ENCODE data around the gene FGF14. TPM values are rescaled to one million over a fixed set of nuclear protein-coding genes. Genes with fewer than 3 reads are reported as not detected.

FGF14 gene
- total RNA-seq, 5 donors from 2014 or later (not counting 1 experiment from before 2014, with no cell fraction given): 0.03 TPM; not detected in 3

DNA sequence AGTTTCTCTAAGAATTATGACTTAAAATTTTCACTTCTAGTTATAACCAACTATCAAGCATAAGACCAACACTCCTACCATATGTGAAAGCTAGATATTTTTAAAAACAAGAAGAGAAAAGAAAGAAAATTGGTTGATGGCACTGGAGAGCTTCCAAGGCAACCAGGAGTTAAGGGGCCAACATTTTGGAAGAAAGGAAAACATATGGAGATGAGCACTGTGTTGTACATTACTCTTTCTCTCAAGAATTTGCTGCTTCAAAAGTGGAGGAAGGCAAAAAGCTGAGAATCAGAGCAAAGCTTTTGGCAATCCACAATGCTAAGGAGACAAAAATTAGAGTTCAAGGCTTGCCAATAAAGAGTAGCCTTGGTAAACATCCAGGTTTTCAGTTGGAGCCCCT is 503.2 kb downstream of the FGF14 start:
- Histone ChIP-seq H3K36me3 (ENCODE audit: control insufficient read depth in 2 of 2, extremely low read depth in 1 of 2, insufficient read depth in 1 of 2, low read length in 1 of 2) (no peaks in the 10 kb centered on the region), H3K27ac (ENCODE audit: low read length) (no peak overlapping the region), H3K4me3 (ENCODE audit: control insufficient read depth in 1 of 2, extremely low read depth in 1 of 2, low read length in 1 of 2) (no peak overlapping the region), H3K9me3 (no peaks in the 10 kb centered on the region), H3K27me3 (replicated peaks in 1 of 2; ENCODE audit: control insufficient read depth in 2 of 2, extremely low read depth in 1 of 2, insufficient read depth in 2 of 2, low read length in 1 of 2) (no peaks in the 10 kb centered on the region), H3K4me1 (ENCODE audit: control insufficient read depth in 1 of 2, extremely low read depth in 1 of 2, insufficient read depth in 2 of 2, low read length in 2 of 2) (no peaks in the 10 kb centered on the region)
- Mint-ChIP-seq H3K27me3 (no peaks in the 10 kb centered on the region), H3K4me1 (no peaks in the 10 kb centered on the region), H3K36me3 (no peaks in the 10 kb centered on the region), H3K9me3 (no peaks in the 10 kb centered on the region), H3K27ac (no peak overlapping the region), H3K4me3 (no peak overlapping the region)
- POLR2A ChIA-PET: no interaction called here
- DNase-seq (no peak), ATAC-seq (replicated peaks in 1 of 4) (no peak)
- CTCF ChIA-PET: no interaction called here

DNA sequence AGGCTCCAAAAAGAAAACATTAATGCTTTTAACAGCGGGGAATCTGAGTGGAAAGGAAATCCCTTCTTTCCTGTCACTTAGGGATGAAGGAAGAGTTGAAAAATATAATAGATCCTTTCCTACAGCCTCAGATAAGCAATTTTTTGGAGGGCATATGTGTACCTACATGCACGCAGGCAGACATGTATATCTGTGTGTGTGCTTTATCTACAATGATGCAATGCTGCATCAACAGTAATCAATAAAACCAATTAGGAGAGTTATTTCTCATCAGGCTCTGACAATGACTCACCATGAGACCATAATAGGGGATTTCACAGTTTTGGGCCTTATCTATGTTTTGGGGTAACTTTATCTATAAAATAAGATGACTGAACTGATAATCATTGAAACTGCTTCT is 505.3 kb downstream of the FGF14 start:
- H3K4me3 ChIP-seq (ENCODE audit: control insufficient read depth in 1 of 2, extremely low read depth in 1 of 2, low read length in 1 of 2): no peak overlapping the region
- ChIA-PET POLR2A (no interaction called here), CTCF (no interaction called here)
- H3K4me1 ChIP-seq (ENCODE audit: control insufficient read depth in 1 of 2, extremely low read depth in 1 of 2, insufficient read depth in 2 of 2, low read length in 2 of 2): no peaks in the 10 kb centered on the region
- ATAC-seq (replicated peaks in 1 of 4) (no peak), DNase-seq (no peak)
- Mint-ChIP-seq H3K9me3 (no peaks in the 10 kb centered on the region), H3K27ac (no peak overlapping the region), H3K36me3 (no peaks in the 10 kb centered on the region), H3K4me1 (no peaks in the 10 kb centered on the region), H3K27me3 (peaks cover 0 to 4% of the 10 kb centered on the region in 2 donors), H3K4me3 (no peak overlapping the region)
- no peak overlapping the region for H3K27ac ChIP-seq (ENCODE audit: low read length)
- no peaks in the 10 kb centered on the region for H3K36me3 ChIP-seq (ENCODE audit: control insufficient read depth in 2 of 2, extremely low read depth in 1 of 2, insufficient read depth in 1 of 2, low read length in 1 of 2)
- no CpG with 5 or more reads among the region's 2 CpGs for WGBS (ENCODE audit: insufficient coverage)
- no peaks in the 10 kb centered on the region for H3K9me3 ChIP-seq
- H3K27me3 ChIP-seq (replicated peaks in 1 of 2; ENCODE audit: control insufficient read depth in 2 of 2, extremely low read depth in 1 of 2, insufficient read depth in 2 of 2, low read length in 1 of 2): no peaks in the 10 kb centered on the region

DNA sequence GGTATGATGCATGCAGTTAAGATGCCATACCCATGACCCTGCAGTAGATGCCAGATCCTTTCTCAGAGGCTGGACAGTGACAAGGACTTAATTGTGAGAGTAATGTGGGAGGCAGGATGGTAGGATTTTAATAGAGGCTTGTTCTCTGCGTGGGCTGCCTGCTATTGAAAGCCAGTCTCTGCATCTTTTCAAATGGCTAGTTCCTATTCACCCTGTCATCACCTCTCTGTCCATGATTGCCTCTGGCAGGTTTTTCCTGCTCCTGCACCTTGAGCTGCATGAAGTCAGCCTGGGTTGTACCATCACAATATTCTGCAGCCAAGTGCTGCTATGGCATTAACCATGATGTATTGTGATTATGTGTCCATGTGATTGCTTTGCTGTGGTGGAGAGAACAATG is 508.8 kb downstream of the FGF14 start:
- Histone ChIP-seq H3K4me3 (ENCODE audit: control insufficient read depth in 1 of 2, extremely low read depth in 1 of 2, low read length in 1 of 2) (no peak overlapping the region), H3K36me3 (ENCODE audit: control insufficient read depth in 2 of 2, extremely low read depth in 1 of 2, insufficient read depth in 1 of 2, low read length in 1 of 2) (no peaks in the 10 kb centered on the region), H3K4me1 (ENCODE audit: control insufficient read depth in 1 of 2, extremely low read depth in 1 of 2, insufficient read depth in 2 of 2, low read length in 2 of 2) (no peaks in the 10 kb centered on the region), H3K27me3 (replicated peaks in 1 of 2; ENCODE audit: control insufficient read depth in 2 of 2, extremely low read depth in 1 of 2, insufficient read depth in 2 of 2, low read length in 1 of 2) (no peaks in the 10 kb centered on the region), H3K9me3 (no peaks in the 10 kb centered on the region), H3K27ac (ENCODE audit: low read length) (no peak overlapping the region)
- Mint-ChIP-seq H3K4me3 (no peak overlapping the region), H3K36me3 (no peaks in the 10 kb centered on the region), H3K27ac (no peak overlapping the region), H3K9me3 (no peaks in the 10 kb centered on the region), H3K4me1 (no peaks in the 10 kb centered on the region), H3K27me3 (peaks cover 0 to 8% of the 10 kb centered on the region in 2 donors)
- CTCF ChIA-PET: no interaction called here
- 17% methylated on average over 1 of the region's 1 CpG for WGBS (ENCODE audit: insufficient coverage)
- POLR2A ChIA-PET: no interaction called here
- DNase-seq: no peak
- no peak for ATAC-seq (replicated peaks in 1 of 4)

DNA sequence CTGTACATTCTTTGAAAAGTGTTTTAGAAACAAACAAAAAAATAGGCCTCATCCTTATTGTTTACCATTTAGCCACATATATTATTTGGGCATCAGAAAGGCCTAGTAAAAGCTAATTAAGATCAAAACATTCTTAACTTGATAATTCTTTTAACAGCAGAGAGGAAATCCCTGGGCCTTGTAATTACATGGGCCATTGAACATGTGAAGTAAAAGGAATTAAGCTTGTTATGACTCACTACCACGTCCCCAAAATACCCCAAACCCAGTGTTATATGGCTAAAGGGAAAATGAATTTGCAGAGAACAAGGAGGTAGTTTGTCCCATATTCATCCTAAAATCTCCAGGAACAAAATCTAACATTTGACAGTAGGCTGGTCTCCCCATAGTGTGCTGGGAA is 509.6 kb downstream of the FGF14 start:
- Mint-ChIP-seq H3K27ac (no peak overlapping the region), H3K27me3 (peaks cover 0 to 11% of the 10 kb centered on the region in 2 donors), H3K9me3 (no peaks in the 10 kb centered on the region), H3K36me3 (no peaks in the 10 kb centered on the region), H3K4me3 (no peak overlapping the region), H3K4me1 (no peaks in the 10 kb centered on the region)
- no peak overlapping the region for H3K4me3 ChIP-seq (ENCODE audit: control insufficient read depth in 1 of 2, extremely low read depth in 1 of 2, low read length in 1 of 2)
- no peaks in the 10 kb centered on the region for H3K36me3 ChIP-seq (ENCODE audit: control insufficient read depth in 2 of 2, extremely low read depth in 1 of 2, insufficient read depth in 1 of 2, low read length in 1 of 2)
- ChIA-PET CTCF (interaction anchor here in 1 of 2 donors (1.0 kb wide), 1 partner anchor 11 kb away, joined by 3 read pairs; no protein-coding TSS in a partner anchor), POLR2A (no interaction called here)
- no peaks in the 10 kb centered on the region for H3K4me1 ChIP-seq (ENCODE audit: control insufficient read depth in 1 of 2, extremely low read depth in 1 of 2, insufficient read depth in 2 of 2, low read length in 2 of 2)
- WGBS (ENCODE audit: insufficient coverage): no CpG with 5 or more reads among the region's 1 CpG
- ATAC-seq (replicated peaks in 1 of 4) (no peak), DNase-seq (no peak)
- no peak overlapping the region for H3K27ac ChIP-seq (ENCODE audit: low read length)
- no peaks in the 10 kb centered on the region for H3K27me3 ChIP-seq (replicated peaks in 1 of 2; ENCODE audit: control insufficient read depth in 2 of 2, extremely low read depth in 1 of 2, insufficient read depth in 2 of 2, low read length in 1 of 2)
- no peaks in the 10 kb centered on the region for H3K9me3 ChIP-seq

DNA sequence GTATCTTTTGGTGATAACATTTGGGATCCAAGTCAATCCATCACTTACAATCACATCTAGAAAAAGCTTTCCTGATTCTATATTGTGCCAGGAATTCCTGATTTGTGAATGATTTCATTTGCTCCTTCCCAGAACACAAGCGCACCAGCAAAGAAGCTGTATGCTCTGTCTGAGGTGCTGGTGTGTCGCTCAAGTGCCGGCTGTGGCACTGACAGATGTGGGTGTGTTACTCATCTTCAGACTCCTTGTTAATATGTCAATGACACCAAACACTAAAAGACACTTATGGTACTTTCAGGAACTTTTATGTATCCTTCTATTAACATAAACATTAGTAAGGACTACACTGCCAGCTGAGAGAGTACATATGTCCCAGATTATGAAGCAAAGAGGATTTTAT is 520.3 kb downstream of the FGF14 start:
- Mint-ChIP-seq H3K27ac (no peak overlapping the region), H3K36me3 (no peaks in the 10 kb centered on the region), H3K27me3 (peaks cover 3 to 9% of the 10 kb centered on the region in 2 donors), H3K4me3 (no peak overlapping the region), H3K9me3 (no peaks in the 10 kb centered on the region), H3K4me1 (no peaks in the 10 kb centered on the region)
- no peaks in the 10 kb centered on the region for H3K27me3 ChIP-seq (replicated peaks in 1 of 2; ENCODE audit: control insufficient read depth in 2 of 2, extremely low read depth in 1 of 2, insufficient read depth in 2 of 2, low read length in 1 of 2)
- no peak for DNase-seq
- no peak for ATAC-seq (replicated peaks in 1 of 4)
- WGBS (ENCODE audit: insufficient coverage): no CpG with 5 or more reads among the region's 3 CpGs
- no peak overlapping the region for H3K4me3 ChIP-seq (ENCODE audit: control insufficient read depth in 1 of 2, extremely low read depth in 1 of 2, low read length in 1 of 2)
- H3K36me3 ChIP-seq (ENCODE audit: control insufficient read depth in 2 of 2, extremely low read depth in 1 of 2, insufficient read depth in 1 of 2, low read length in 1 of 2): no peaks in the 10 kb centered on the region
- no peak overlapping the region for H3K27ac ChIP-seq (ENCODE audit: low read length)
- no peaks in the 10 kb centered on the region for H3K9me3 ChIP-seq
- H3K4me1 ChIP-seq (ENCODE audit: control insufficient read depth in 1 of 2, extremely low read depth in 1 of 2, insufficient read depth in 2 of 2, low read length in 2 of 2): no peaks in the 10 kb centered on the region
- ChIA-PET POLR2A (no interaction called here), CTCF (interaction anchor here in 1 of 2 donors (0.7 kb wide), 1 partner anchor 11 kb away, joined by 3 read pairs; no protein-coding TSS in a partner anchor)

DNA sequence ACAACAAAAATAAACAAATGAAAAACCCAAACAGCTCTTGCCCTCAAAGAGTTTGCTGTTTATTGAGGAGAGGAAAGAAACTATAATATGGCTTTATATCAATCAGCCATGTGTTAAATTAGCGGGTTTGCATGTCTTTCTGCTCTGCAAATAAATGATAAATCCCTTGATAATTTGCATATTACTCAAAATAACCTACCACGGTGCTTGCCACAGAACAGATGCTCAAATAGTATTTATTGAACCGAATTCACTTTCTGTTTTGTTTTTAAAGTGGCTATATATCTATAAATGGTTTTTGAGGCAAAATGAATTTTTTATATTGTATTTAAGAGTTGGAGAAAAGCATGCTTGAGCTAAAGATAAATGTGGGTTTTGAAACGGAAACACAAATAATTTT is 521.3 kb downstream of the FGF14 start:
- H3K27ac Mint-ChIP-seq: no peak overlapping the region
- POLR2A ChIA-PET: no interaction called here
- H3K4me3 Mint-ChIP-seq: no peak overlapping the region
- CTCF ChIA-PET: no interaction called here
- no CpG with 5 or more reads among the region's 4 CpGs for WGBS (ENCODE audit: insufficient coverage)
- no peaks in the 10 kb centered on the region for H3K27me3 ChIP-seq (replicated peaks in 1 of 2; ENCODE audit: control insufficient read depth in 2 of 2, extremely low read depth in 1 of 2, insufficient read depth in 2 of 2, low read length in 1 of 2)
- ATAC-seq (replicated peaks in 1 of 4): no peak
- peaks cover 3 to 5% of the 10 kb centered on the region in 2 donors for H3K27me3 Mint-ChIP-seq
- H3K4me1 ChIP-seq (ENCODE audit: control insufficient read depth in 1 of 2, extremely low read depth in 1 of 2, insufficient read depth in 2 of 2, low read length in 2 of 2): no peaks in the 10 kb centered on the region
- no peaks in the 10 kb centered on the region for H3K36me3 Mint-ChIP-seq
- H3K27ac ChIP-seq (ENCODE audit: low read length): no peak overlapping the region
- H3K4me3 ChIP-seq (ENCODE audit: control insufficient read depth in 1 of 2, extremely low read depth in 1 of 2, low read length in 1 of 2): no peak overlapping the region
- DNase-seq: no peak
- no peaks in the 10 kb centered on the region for H3K9me3 Mint-ChIP-seq
- H3K4me1 Mint-ChIP-seq: no peaks in the 10 kb centered on the region
- H3K9me3 ChIP-seq: no peaks in the 10 kb centered on the region
- H3K36me3 ChIP-seq (ENCODE audit: control insufficient read depth in 2 of 2, extremely low read depth in 1 of 2, insufficient read depth in 1 of 2, low read length in 1 of 2): no peaks in the 10 kb centered on the region

DNA sequence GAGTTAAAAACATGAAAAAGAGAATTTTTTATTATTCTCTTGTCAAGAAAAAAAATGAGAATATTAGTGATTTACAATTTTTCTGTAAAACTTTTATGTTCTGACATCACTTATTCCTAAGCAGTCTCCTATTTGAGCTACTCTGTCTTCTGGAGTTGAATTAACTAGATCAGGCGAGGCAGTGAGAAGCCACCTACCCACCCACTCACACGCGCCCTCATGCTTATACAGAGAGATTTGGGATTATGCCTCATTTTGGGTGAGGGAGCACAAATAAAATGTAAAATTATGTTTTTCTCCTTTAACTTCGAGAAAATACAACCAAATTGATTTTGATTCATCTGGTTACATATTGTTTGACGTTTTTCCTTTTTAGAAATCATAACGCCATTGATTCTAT is 524.9 kb downstream of the FGF14 start:
- Mint-ChIP-seq H3K36me3 (no peaks in the 10 kb centered on the region), H3K9me3 (no peaks in the 10 kb centered on the region), H3K27me3 (peaks cover 3 to 5% of the 10 kb centered on the region in 2 donors), H3K4me3 (no peak overlapping the region), H3K27ac (no peak overlapping the region), H3K4me1 (no peaks in the 10 kb centered on the region)
- DNase-seq (no peak), ATAC-seq (replicated peaks in 1 of 4) (no peak)
- ChIA-PET POLR2A (no interaction called here), CTCF (no interaction called here)
- no peak overlapping the region for H3K27ac ChIP-seq (ENCODE audit: low read length)
- no peaks in the 10 kb centered on the region for H3K36me3 ChIP-seq (ENCODE audit: control insufficient read depth in 2 of 2, extremely low read depth in 1 of 2, insufficient read depth in 1 of 2, low read length in 1 of 2)
- H3K4me1 ChIP-seq (ENCODE audit: control insufficient read depth in 1 of 2, extremely low read depth in 1 of 2, insufficient read depth in 2 of 2, low read length in 2 of 2): no peaks in the 10 kb centered on the region
- H3K4me3 ChIP-seq (ENCODE audit: control insufficient read depth in 1 of 2, extremely low read depth in 1 of 2, low read length in 1 of 2): no peak overlapping the region
- no peaks in the 10 kb centered on the region for H3K9me3 ChIP-seq
- no CpG with 5 or more reads among the region's 6 CpGs for WGBS (ENCODE audit: insufficient coverage)
- H3K27me3 ChIP-seq (replicated peaks in 1 of 2; ENCODE audit: control insufficient read depth in 2 of 2, extremely low read depth in 1 of 2, insufficient read depth in 2 of 2, low read length in 1 of 2): no peaks in the 10 kb centered on the region
